Stimulated activated naive CD8-positive, alpha-beta T cell treated with anti-CD3 and anti-CD28 coated beads, Interleukin-15, amount 100 ng/mL, for 72 hours (primary cell): ENCODE data around the gene PROM1.

ENCODE experiments used
- ATAC-seq: fragments of 150-1000 bp; cut with Tn5 transposase; 2 replicates; pipeline ENCODE4 v1.10.0; 2021; ENCODE audit warnings: mild to moderate bottlenecking, moderate library complexity
- DNase-seq, 2 donors: peaks; one replicate each; pipeline ENCODE4 v3.0.0; 2021 to 2022
- H3K27ac Mint-ChIP-seq, 2 donors: one replicate each; pipeline ENCODE4 v1.8.0; 2022; ENCODE audit warnings: mild to moderate bottlenecking in 2 of 2, mixed read lengths in 2 of 2, moderate library complexity in 2 of 2
- H3K27me3 Mint-ChIP-seq: one replicate; pipeline ENCODE4 v1.8.0; 2022; ENCODE audit warnings: mixed read lengths
- H3K4me1 Mint-ChIP-seq: one replicate; pipeline ENCODE4 v1.8.0; 2022; ENCODE audit warnings: mild to moderate bottlenecking, mixed read lengths
- H3K4me3 Mint-ChIP-seq, 2 donors: one replicate each; pipeline ENCODE4 v1.8.0; 2022; ENCODE audit warnings: mild to moderate bottlenecking in 2 of 2, mixed read lengths in 2 of 2, moderate library complexity in 1 of 2
- H3K9me3 Mint-ChIP-seq, 2 donors: one replicate each; pipeline ENCODE4 v1.8.0; 2022; ENCODE audit warnings: mixed read lengths in 2 of 2

PROM1 gene

GRCh38 chr4:16117164-16117563 is 33.3 kb upstream of the PROM1 start:
- H3K4me3 Mint-ChIP-seq = no peak overlapping the region

GRCh38 chr4:16116493-16116990 is 32.7 kb upstream of the PROM1 start:
- Mint-ChIP-seq H3K4me1 (peaks cover 12% of the 10 kb centered on the region), H3K4me3 (no peak overlapping the region), H3K27me3 (no peaks in the 10 kb centered on the region), H3K9me3 (peaks cover 9 to 14% of the 10 kb centered on the region in 2 donors), H3K27ac (no peak overlapping the region)
- ATAC-seq = no peak
- no peak for DNase-seq

More at GRCh38 chr4:16117164-16117563, 33.3 kb upstream of the PROM1 start:
- H3K4me1 Mint-ChIP-seq = peaks cover 17% of the 10 kb centered on the region
- DNase-seq (no peak), ATAC-seq (no peak)
- H3K9me3 Mint-ChIP-seq = peaks cover 9 to 14% of the 10 kb centered on the region in 2 donors
- no peak overlapping the region for H3K27ac Mint-ChIP-seq
- H3K27me3 Mint-ChIP-seq = no peaks in the 10 kb centered on the region

DNA sequence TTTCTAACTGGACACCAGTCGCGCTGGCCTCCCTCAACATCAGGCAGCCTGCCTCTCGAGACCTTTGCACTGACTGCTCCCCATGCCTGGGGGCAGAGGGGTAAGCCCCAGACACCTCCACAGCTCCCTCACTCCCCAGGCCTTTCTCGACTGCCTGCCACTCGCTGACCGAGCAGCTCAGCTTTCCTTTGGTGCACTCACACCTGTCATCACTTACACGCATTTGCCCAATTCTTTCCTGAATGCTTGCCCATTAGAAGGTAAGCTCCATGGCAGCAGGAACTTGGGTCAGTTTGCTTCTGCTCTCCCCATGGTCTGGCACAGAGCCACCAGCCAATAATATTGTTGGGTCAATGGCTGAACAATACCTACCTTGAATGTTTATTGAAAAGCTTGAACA is 32.2 kb upstream of the PROM1 start:
- Mint-ChIP-seq H3K4me1 (peaks cover 7% of the 10 kb centered on the region), H3K4me3 (no peak overlapping the region), H3K9me3 (peaks cover 8 to 9% of the 10 kb centered on the region in 2 donors), H3K27me3 (no peaks in the 10 kb centered on the region), H3K27ac (peak overlapping the region in 1 of 2 donors; percentile 1)
- ATAC-seq = no peak
- no peak for DNase-seq

DNA sequence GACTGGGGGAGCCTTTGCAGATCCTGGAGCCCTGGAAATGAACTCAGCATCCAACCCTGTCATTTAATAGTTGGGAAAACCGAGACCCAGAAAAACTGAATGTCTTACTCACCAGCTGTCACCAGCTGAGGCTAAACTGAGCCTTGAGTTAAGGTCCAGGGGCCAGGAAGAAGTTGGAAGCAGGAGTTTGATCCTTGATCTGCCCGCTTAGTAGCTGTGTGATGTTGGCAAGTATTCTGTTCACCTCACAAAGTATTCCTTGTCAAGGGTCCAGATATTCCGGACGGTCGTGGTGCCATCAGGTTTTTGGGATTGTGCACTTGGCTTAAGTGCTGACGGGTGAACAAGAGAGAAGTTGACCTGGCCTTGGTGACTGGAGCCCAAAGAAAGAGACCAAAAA is 30.7 kb upstream of the PROM1 start:
- Mint-ChIP-seq H3K4me1 (no peaks in the 10 kb centered on the region), H3K27ac (no peak overlapping the region), H3K4me3 (no peak overlapping the region), H3K27me3 (no peaks in the 10 kb centered on the region), H3K9me3 (no peaks in the 10 kb centered on the region)
- DNase-seq (no peak), ATAC-seq (no peak)

- H3K27me3 Mint-ChIP-seq = no peaks in the 10 kb centered on the region
- no peaks in the 10 kb centered on the region for H3K4me1 Mint-ChIP-seq
Measured at GRCh38 chr4:16113741-16114140, 29.9 kb upstream of the PROM1 start.

GRCh38 chr4:16111533-16111932 is 27.7 kb upstream of the PROM1 start:
- no peak for DNase-seq
- Mint-ChIP-seq H3K27ac (no peak overlapping the region), H3K4me3 (no peak overlapping the region), H3K4me1 (no peaks in the 10 kb centered on the region), H3K27me3 (no peaks in the 10 kb centered on the region), H3K9me3 (no peaks in the 10 kb centered on the region)
- ATAC-seq = no peak

More at GRCh38 chr4:16113741-16114140, 29.9 kb upstream of the PROM1 start:
- H3K9me3 Mint-ChIP-seq = no peaks in the 10 kb centered on the region
- no peak for ATAC-seq
- no peak overlapping the region for H3K4me3 Mint-ChIP-seq
- DNase-seq = no peak
- H3K27ac Mint-ChIP-seq = no peak overlapping the region

DNA sequence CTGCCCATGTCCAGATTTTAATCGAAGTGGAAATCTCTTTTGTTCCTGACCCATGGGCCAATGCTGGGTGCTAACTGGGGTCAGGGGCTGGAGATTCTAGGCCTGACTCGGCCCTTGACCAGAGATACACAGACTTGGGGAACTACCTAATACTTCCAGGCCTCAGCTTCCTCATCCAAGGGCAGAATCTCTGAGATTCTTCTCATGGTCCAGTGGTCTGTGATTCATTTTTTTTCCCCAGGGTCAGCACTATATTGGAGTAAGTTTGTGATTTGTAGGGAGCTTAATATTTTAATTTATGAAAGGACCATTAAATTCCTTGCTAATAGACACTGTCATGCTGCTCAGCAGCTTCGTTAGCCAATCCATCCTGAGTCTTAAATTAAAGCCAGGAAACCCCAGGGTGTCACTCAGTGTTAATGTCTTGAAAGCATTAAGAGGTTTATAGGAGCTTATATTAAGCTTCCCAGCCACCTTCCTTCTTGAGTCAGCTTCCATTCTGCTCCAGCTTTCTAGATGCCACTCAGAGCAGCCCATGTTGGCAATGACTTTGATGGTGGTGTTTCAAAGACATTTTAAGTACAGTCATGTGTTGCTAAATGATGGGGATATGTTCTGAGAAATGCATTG is 27.0 kb upstream of the PROM1 start:
- ATAC-seq = no peak
- no peaks in the 10 kb centered on the region for H3K4me1 Mint-ChIP-seq
- H3K27me3 Mint-ChIP-seq = no peaks in the 10 kb centered on the region
- no peaks in the 10 kb centered on the region for H3K9me3 Mint-ChIP-seq
- H3K4me3 Mint-ChIP-seq = no peak overlapping the region
- H3K27ac Mint-ChIP-seq = no peak overlapping the region
- DNase-seq = no peak

DNA sequence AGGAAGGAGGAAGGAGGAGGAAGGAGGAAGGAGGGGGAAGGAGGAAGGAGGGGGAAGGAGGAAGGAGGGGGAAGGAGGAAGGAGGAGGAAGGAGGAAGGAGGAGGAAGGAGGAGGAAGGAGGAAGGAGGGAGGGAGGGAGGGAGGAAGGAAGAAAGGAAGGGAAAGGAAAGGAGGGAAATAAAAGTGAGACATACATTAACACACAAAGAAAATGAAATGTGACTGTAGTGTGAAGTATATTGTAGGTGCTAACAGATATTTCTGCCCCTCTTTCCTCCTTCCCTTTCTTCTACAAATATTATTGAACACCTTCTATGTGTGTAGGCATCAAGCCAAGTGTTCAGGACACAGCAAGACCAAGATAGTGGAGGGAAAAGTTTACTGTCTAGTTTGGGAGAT is 26.4 kb upstream of the PROM1 start:
- ATAC-seq = no peak

GRCh38 chr4:16109256-16109655 is 25.4 kb upstream of the PROM1 start:
- no peak for ATAC-seq
- Mint-ChIP-seq H3K4me3 (no peak overlapping the region), H3K27me3 (no peaks in the 10 kb centered on the region), H3K9me3 (no peaks in the 10 kb centered on the region), H3K4me1 (no peaks in the 10 kb centered on the region), H3K27ac (no peak overlapping the region)
- no peak for DNase-seq

More for the DNA sequence above, 26.4 kb upstream of the PROM1 start:
- no peaks in the 10 kb centered on the region for H3K27me3 Mint-ChIP-seq
- H3K4me3 Mint-ChIP-seq = no peak overlapping the region
- DNase-seq = no peak
- no peak overlapping the region for H3K27ac Mint-ChIP-seq
- H3K9me3 Mint-ChIP-seq = no peaks in the 10 kb centered on the region
- no peaks in the 10 kb centered on the region for H3K4me1 Mint-ChIP-seq

GRCh38 chr4:16106956-16107355 is 23.1 kb upstream of the PROM1 start:
- H3K4me3 Mint-ChIP-seq = no peak overlapping the region
- ATAC-seq (no peak), DNase-seq (no peak)
- H3K27ac Mint-ChIP-seq = no peak overlapping the region
- H3K9me3 Mint-ChIP-seq = no peaks in the 10 kb centered on the region
- no peaks in the 10 kb centered on the region for H3K4me1 Mint-ChIP-seq
- H3K27me3 Mint-ChIP-seq = peaks cover 6% of the 10 kb centered on the region

GRCh38 chr4:16104520-16104919 is 20.7 kb upstream of the PROM1 start:
- Mint-ChIP-seq H3K4me1 (no peaks in the 10 kb centered on the region), H3K4me3 (no peak overlapping the region), H3K27me3 (peaks cover 11% of the 10 kb centered on the region), H3K9me3 (no peaks in the 10 kb centered on the region), H3K27ac (no peak overlapping the region)
- no peak for ATAC-seq
- no peak for DNase-seq

GRCh38 chr4:16102356-16102755 is 18.5 kb upstream of the PROM1 start:
- no peaks in the 10 kb centered on the region for H3K4me1 Mint-ChIP-seq
- peaks cover 24% of the 10 kb centered on the region for H3K27me3 Mint-ChIP-seq
- ATAC-seq (no peak), DNase-seq (no peak)
- no peaks in the 10 kb centered on the region for H3K9me3 Mint-ChIP-seq
- H3K27ac Mint-ChIP-seq = no peak overlapping the region
- no peak overlapping the region for H3K4me3 Mint-ChIP-seq

GRCh38 chr4:16100833-16101232 is 17.0 kb upstream of the PROM1 start:
- no peak overlapping the region for H3K4me3 Mint-ChIP-seq
- no peaks in the 10 kb centered on the region for H3K4me1 Mint-ChIP-seq
- H3K27me3 Mint-ChIP-seq = peaks cover 33% of the 10 kb centered on the region
- no peak for DNase-seq
- ATAC-seq = no peak
- H3K27ac Mint-ChIP-seq = peak overlapping the region in 1 of 2 donors; percentile 60
- H3K9me3 Mint-ChIP-seq = no peaks in the 10 kb centered on the region

DNA sequence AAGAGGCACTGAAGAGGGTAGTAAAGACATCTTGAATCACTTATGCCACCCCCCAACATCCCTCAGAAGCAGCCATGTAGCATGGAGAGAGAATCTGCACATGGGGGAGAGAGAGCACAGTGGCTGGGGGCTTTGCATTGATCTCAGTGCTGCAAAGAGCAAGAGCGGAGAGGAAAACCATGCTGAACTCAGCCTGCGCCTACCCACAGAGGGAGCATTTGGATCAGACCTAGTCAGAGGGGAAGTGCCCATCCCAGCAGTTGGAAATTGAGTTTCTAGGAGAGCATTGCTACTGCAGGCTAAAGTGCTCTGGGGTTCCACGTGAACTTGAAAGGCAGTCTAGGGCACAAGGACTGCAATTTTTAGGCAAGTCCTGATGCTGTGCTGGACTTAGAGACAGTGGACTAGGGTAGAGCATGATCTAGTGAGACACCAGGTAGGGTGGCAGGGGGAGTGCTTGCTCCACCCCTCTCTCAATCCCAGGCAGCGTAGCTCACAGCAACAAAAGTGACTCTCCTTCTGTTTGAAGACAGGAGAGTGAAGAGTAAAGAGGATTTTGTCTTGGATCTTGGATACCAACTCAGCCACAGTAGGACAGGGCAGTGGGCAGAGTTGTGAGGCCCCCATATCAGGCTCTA is 9.0 kb upstream of the PROM1 start:
- H3K4me1 Mint-ChIP-seq = no peaks in the 10 kb centered on the region
- peaks cover 49% of the 10 kb centered on the region for H3K27me3 Mint-ChIP-seq
- H3K4me3 Mint-ChIP-seq = no peak overlapping the region
- H3K27ac Mint-ChIP-seq = peak overlapping the region in 1 of 2 donors; percentile 10
- no peaks in the 10 kb centered on the region for H3K9me3 Mint-ChIP-seq
- ATAC-seq (no peak), DNase-seq (no peak)

DNA sequence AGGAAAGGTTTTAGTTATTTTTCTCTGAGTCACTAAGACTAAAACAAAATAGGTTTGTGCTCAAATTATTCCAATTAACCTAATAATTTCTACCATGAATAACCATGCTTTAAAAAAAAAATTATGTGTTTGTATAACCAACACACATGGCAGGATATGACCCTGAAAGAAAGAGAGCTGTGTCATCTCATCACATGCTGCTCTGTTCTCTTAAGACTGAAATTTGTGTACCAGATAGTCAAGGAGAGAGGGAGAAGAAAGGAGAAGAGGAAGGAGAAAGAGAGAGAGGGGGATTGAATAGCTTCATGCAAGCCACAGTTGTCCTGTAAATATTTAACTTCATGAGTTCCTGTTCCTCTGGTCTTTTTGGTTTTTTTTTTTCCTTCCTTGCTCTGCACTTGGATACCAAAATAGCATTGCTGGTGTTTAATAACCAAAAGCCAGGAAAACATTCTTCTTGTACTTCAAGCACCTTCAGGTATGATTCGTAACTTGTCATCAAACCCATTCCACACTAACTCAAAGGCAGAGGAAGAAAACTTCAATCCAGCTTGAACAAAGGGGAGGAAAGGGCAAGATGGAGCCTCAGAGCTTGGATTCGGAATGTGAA is 6.4 kb upstream of the PROM1 start:
- H3K27ac Mint-ChIP-seq = no peak overlapping the region

GRCh38 chr4:16089156-16089555 is 5.3 kb upstream of the PROM1 start:
- peaks cover 2% of the 10 kb centered on the region for H3K4me1 Mint-ChIP-seq
- no peak for ATAC-seq
- peaks cover 62% of the 10 kb centered on the region for H3K27me3 Mint-ChIP-seq
- H3K27ac Mint-ChIP-seq = no peak overlapping the region
- no peak overlapping the region for H3K4me3 Mint-ChIP-seq
- DNase-seq = no peak
- peaks cover 8 to 10% of the 10 kb centered on the region in 2 donors for H3K9me3 Mint-ChIP-seq

More for the DNA sequence above, 6.4 kb upstream of the PROM1 start:
- H3K27me3 Mint-ChIP-seq = peaks cover 61% of the 10 kb centered on the region
- H3K4me1 Mint-ChIP-seq = no peaks in the 10 kb centered on the region
- DNase-seq = no peak
- no peak for ATAC-seq
- H3K9me3 Mint-ChIP-seq = peaks cover 2% of the 10 kb centered on the region in 2 donors
- no peak overlapping the region for H3K4me3 Mint-ChIP-seq
